Activated T-cell treated with anti-CD3 and anti-CD28 coated beads, Interleukin-2, amount 50 U/mL, for 4 hours (primary cell): Measurements from ENCODE around the gene CLCF1. TPM values are rescaled to one million over a fixed set of nuclear protein-coding genes. Genes with fewer than 3 reads are reported as not detected.
A peak's percentile ranks its signal among the peaks of the same experiment; 100 is the strongest.

ENCODE experiments used
- ATAC-seq, 2 donors: fragments of 200-7000 bp; cut with Tn5 transposase; one replicate each; pipeline ENCODE4 v1.10.0; 2021
- DNase-seq: peaks from one replicate; pipeline ENCODE4 v3.0.0-alpha.2; 2020
- H3K27me3 Mint-ChIP-seq: one replicate; pipeline ENCODE4 v1.8.0; 2021; ENCODE audit warnings: low read depth, mixed read lengths
- H3K36me3 Mint-ChIP-seq: one replicate; pipeline ENCODE4 v1.8.0; 2022; ENCODE audit warnings: mixed read lengths; ENCODE audit not compliant: insufficient read depth
- H3K4me1 Mint-ChIP-seq: one replicate; pipeline ENCODE4 v1.8.0; 2021; ENCODE audit warnings: low read depth, mixed read lengths
- H3K4me3 Mint-ChIP-seq: one replicate; pipeline ENCODE4 v1.8.0; 2021; ENCODE audit warnings: mild to moderate bottlenecking, moderate library complexity, mixed read lengths
- H3K9me3 Mint-ChIP-seq: one replicate; pipeline ENCODE4 v1.8.0; 2021; ENCODE audit warnings: mixed read lengths
- total RNA-seq, 3 donors: library from RNA; stranded (reverse); gene quantifications; one replicate each; pipeline ENCODE4 v1.2.1, GENCODE V29; 2021

The CLCF1 gene
- 1 to 10 TPM in 2 of 3 donors, under 1 TPM in 1; 0.56 to 1.5 (median 1.4) TPM for total RNA-seq

DNA sequence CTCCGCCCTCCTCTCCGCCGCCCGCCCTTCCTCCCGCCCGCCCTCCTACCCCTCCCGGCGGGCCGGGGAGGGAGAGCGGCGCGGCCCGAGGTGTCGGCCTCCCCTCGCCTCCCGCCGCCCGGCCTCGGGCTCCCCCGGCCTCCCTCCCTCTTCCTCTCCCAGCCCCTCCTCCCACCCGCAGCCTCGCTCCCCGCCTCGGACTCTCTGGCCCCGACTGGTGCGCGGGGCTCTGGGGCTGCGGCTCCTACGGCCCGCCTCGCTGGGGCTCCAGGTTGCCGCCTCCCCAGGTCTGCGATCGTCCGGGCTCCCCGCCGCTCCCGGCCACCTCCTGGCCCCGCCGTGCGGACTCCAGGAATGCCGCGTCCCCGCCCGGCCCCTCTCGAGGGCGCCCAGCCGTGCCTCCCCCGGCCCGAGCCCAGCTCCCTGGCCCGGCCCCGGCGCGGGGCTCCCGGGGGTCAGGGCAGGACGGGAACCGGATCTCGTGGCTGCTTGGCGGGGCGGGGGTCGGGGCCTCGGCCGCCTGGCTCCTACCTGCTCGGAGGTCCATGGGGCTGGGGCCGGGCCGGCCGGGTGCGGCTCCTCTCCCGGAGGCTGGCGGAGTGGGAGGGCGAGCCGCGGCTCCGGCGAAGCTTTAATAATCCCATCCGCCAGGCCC is at the start of gene CLCF1:
TSS of gene CLCF1 (minus strand) at position 606 of the 655 bp plus-strand sequence. CDS start at position 547, 59 bp downstream.
- no peaks in the 10 kb centered on the region for H3K36me3 Mint-ChIP-seq
- peaks cover 50% of the 10 kb centered on the region for H3K4me1 Mint-ChIP-seq
- peaks cover 13% of the 10 kb centered on the region for H3K27me3 Mint-ChIP-seq
- peak; percentile 22 to 39 for ATAC-seq
- no peaks in the 10 kb centered on the region for H3K9me3 Mint-ChIP-seq
- no peak for DNase-seq
- H3K4me3 Mint-ChIP-seq, result peak within 1 kb of the TSS; percentile 86

DNA sequence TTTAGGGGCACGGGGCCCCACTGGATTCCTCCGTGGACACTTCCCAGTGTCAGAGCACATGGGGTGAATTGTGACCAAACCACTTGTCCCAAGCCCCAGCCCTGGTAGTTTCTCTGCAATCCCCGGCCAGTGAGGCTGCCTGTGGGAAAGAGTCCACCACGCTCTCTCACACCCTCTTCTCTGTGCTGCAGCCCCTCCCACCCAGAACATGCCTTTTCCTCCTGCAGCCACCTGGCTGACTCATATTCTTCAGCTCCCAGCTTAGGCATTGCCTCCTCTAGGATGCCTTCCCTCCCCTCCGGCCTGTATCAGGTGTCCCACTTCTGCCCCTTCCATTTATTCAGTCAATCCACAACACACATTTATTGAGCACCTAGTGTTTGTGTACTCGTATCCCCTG is 49.5 kb upstream of the CLCF1 start:
- Mint-ChIP-seq H3K4me3 (no peak overlapping the region), H3K9me3 (no peaks in the 10 kb centered on the region), H3K27me3 (no peaks in the 10 kb centered on the region), H3K36me3 (no peaks in the 10 kb centered on the region), H3K4me1 (peaks cover 37% of the 10 kb centered on the region)
- DNase-seq, result no peak
- no peak for ATAC-seq

DNA sequence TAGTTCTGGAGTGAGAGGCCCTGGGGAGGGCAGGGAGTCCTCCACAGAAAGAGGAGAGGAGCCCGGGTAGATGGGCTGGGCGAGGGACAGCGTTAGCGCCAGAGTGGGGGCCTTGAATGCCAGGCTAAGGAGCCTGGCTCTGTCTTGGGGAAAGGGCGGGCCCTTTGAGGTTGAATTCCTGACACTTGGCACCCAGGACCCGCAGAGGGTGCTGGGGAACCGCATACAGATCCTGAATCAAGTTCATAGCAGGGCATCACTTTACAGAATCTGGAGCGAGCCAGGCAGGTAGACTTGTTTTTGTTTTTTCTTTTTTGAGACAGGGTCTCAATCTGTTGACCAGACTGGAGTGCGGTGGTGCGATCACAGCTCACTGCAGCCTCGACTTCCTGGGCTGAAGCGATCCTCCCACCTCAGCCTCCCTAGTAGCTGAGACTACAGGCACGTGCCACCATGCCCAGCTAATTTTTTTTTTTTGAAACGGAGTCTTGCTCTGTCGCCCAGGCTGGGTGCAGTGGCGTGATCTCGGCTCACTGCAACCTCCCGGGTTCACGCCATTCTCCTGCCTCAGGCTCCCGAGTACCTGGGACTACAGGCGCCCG is 48.1 kb upstream of the CLCF1 start:
- no peak for ATAC-seq
- no peak for DNase-seq
- no peaks in the 10 kb centered on the region for H3K36me3 Mint-ChIP-seq
- H3K27me3 Mint-ChIP-seq, result no peaks in the 10 kb centered on the region
- H3K9me3 Mint-ChIP-seq, result no peaks in the 10 kb centered on the region
- H3K4me3 Mint-ChIP-seq, result peak overlapping the region; percentile 75
- H3K4me1 Mint-ChIP-seq, result peaks cover 42% of the 10 kb centered on the region

GRCh38 chr11:67420646-67421429 is 47.4 kb upstream of the CLCF1 start:
- peaks cover 49% of the 10 kb centered on the region for H3K4me1 Mint-ChIP-seq
- H3K4me3 Mint-ChIP-seq, result peak overlapping the region; percentile 79
- H3K27me3 Mint-ChIP-seq, result no peaks in the 10 kb centered on the region
- ATAC-seq (peak; percentile 86 to 90), DNase-seq (peak; percentile 99)
- no peaks in the 10 kb centered on the region for H3K9me3 Mint-ChIP-seq
- H3K36me3 Mint-ChIP-seq, result no peaks in the 10 kb centered on the region

DNA sequence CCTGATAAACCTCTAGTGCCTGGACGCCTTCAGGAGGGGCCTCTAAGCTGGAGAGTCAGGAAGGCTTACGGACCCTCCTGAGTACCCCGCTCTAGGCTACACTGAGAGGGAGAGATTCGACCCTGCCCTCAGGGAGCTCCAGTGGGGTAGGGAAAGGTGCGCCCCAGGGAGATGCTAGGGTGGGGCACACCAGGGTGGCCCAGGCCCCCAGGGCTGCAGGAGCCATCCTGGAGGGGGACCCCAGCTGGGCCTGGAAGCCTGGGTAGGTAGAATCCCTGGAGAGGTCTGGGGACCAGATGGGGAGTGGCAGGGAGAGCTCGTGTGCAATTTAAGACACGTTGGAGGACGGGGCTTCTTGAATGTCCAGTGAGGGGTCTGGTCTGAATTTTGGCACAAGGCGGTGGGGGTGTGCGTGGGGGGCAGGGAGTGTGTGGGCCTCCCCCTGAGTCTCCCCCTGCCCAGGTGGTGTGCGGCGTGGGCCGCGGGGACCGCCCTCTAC is 46.8 kb upstream of the CLCF1 start:
- Mint-ChIP-seq H3K27me3 (no peaks in the 10 kb centered on the region), H3K4me1 (peaks cover 50% of the 10 kb centered on the region), H3K36me3 (no peaks in the 10 kb centered on the region), H3K4me3 (peak overlapping the region; percentile 79), H3K9me3 (no peaks in the 10 kb centered on the region)
- DNase-seq (no peak), ATAC-seq (no peak)

- DNase-seq, result no peak
- no peaks in the 10 kb centered on the region for H3K27me3 Mint-ChIP-seq
- H3K9me3 Mint-ChIP-seq, result no peaks in the 10 kb centered on the region
These were observed 46.1 kb upstream of the CLCF1 start for GRCh38 chr11:67419325-67420049.

GRCh38 chr11:67418476-67419281 is 45.3 kb upstream of the CLCF1 start:
- Mint-ChIP-seq H3K4me3 (peak overlapping the region; percentile 79), H3K36me3 (no peaks in the 10 kb centered on the region), H3K4me1 (peaks cover 49% of the 10 kb centered on the region), H3K9me3 (no peaks in the 10 kb centered on the region), H3K27me3 (no peaks in the 10 kb centered on the region)
- DNase-seq (no peak), ATAC-seq (no peak)

More at GRCh38 chr11:67419325-67420049, 46.1 kb upstream of the CLCF1 start:
- no peak for ATAC-seq
- Mint-ChIP-seq H3K4me1 (peaks cover 50% of the 10 kb centered on the region), H3K4me3 (peak overlapping the region; percentile 79), H3K36me3 (no peaks in the 10 kb centered on the region)

DNA sequence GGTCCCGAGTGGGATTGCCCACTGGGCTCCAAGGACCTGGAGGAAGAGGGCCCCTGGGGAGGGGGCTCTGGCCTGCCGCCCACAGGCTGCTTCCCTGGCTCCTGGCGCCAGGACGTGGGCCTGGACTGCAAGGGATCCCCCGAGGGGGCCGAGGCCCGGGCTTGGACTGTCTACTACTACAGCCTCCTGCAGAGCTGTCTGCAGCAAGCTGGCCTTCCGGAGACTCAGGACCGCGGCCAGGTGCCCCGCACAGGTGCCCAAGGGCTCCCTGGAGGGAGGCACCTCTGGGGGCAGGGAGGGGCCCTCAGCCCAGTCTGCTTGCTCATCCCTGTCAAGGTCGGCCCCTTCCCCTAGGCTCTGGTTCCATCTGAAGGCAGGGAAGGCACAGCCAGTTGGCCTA is 44.0 kb upstream of the CLCF1 start:
- no peak overlapping the region for H3K4me3 Mint-ChIP-seq
- H3K36me3 Mint-ChIP-seq, result no peaks in the 10 kb centered on the region
- H3K9me3 Mint-ChIP-seq, result no peaks in the 10 kb centered on the region
- no peak for DNase-seq
- ATAC-seq, result no peak
- H3K27me3 Mint-ChIP-seq, result no peaks in the 10 kb centered on the region
- H3K4me1 Mint-ChIP-seq, result peaks cover 61% of the 10 kb centered on the region

- Mint-ChIP-seq H3K9me3 (no peaks in the 10 kb centered on the region), H3K4me3 (peak overlapping the region; percentile 74), H3K27me3 (no peaks in the 10 kb centered on the region), H3K36me3 (no peaks in the 10 kb centered on the region), H3K4me1 (peaks cover 68% of the 10 kb centered on the region)
- ATAC-seq (peak; percentile 4 to 10), DNase-seq (peak; percentile 69)
These were observed 43.3 kb upstream of the CLCF1 start for GRCh38 chr11:67416416-67417335.

- Mint-ChIP-seq H3K4me1 (peaks cover 75% of the 10 kb centered on the region), H3K36me3 (no peaks in the 10 kb centered on the region), H3K9me3 (no peaks in the 10 kb centered on the region), H3K4me3 (peak within 1 kb of the TSS; percentile 74), H3K27me3 (no peaks in the 10 kb centered on the region)
- ATAC-seq (no peak), DNase-seq (no peak)
These were observed 42.3 kb upstream of the CLCF1 start, which contains the start of gene CARNS1 for GRCh38 chr11:67415501-67416304. CARNS1 (plus strand) TSS chr11:67415678; CDS start chr11:67416200, 522 bp downstream.

GRCh38 chr11:67413266-67413849 is 40.0 kb upstream of the CLCF1 start:
- no peak for ATAC-seq
- no peaks in the 10 kb centered on the region for H3K9me3 Mint-ChIP-seq
- no peak for DNase-seq
- no peak overlapping the region for H3K4me3 Mint-ChIP-seq
- H3K4me1 Mint-ChIP-seq, result peaks cover 76% of the 10 kb centered on the region
- no peaks in the 10 kb centered on the region for H3K27me3 Mint-ChIP-seq
- H3K36me3 Mint-ChIP-seq, result no peaks in the 10 kb centered on the region
